ENCODE results near the gene MAPKAP1. TPM values are rescaled to one million over a fixed set of nuclear protein-coding genes. Genes with fewer than 3 reads are reported as not detected.

Gene MAPKAP1
- total RNA-seq, 1 donor from 2014 or later, result 74.6 TPM

- TF ChIP-seq CTCF (IDR thresholded peaks at IDR 0.05; ENCODE audit: unreplicated experiment), result no peak
- no peak for DNase-seq (ENCODE audit: low spot score, unreplicated experiment)
- H3K4me3 Mint-ChIP-seq (ENCODE audit: low read depth), result no peak overlapping the region
- H3K36me3 Mint-ChIP-seq (ENCODE audit: insufficient read depth), result peaks cover 6% of the 10 kb centered on the region
- H3K9me3 Mint-ChIP-seq (ENCODE audit: low read depth), result peaks cover 5% of the 10 kb centered on the region
- H3K27ac Mint-ChIP-seq, result no peak overlapping the region
- no peaks in the 10 kb centered on the region for H3K4me1 Mint-ChIP-seq (ENCODE audit: low read depth)
- H3K27me3 Mint-ChIP-seq, result no peaks in the 10 kb centered on the region
These were observed 89.9 kb downstream of the MAPKAP1 start for GRCh38 chr9:125617087-125617486.

GRCh38 chr9:125613141-125613540 lies 93.9 kb downstream of the MAPKAP1 start:
- no peak for TF ChIP-seq CTCF (IDR thresholded peaks at IDR 0.05; ENCODE audit: unreplicated experiment)
- Mint-ChIP-seq H3K36me3 (ENCODE audit: insufficient read depth) (no peaks in the 10 kb centered on the region), H3K27ac (no peak overlapping the region), H3K27me3 (no peaks in the 10 kb centered on the region), H3K9me3 (ENCODE audit: low read depth) (no peaks in the 10 kb centered on the region), H3K4me3 (ENCODE audit: low read depth) (no peak overlapping the region), H3K4me1 (ENCODE audit: low read depth) (peaks cover 5% of the 10 kb centered on the region)
- DNase-seq (ENCODE audit: low spot score, unreplicated experiment), result no peak

GRCh38 chr9:125612616-125613015 lies 94.4 kb downstream of the MAPKAP1 start:
- Mint-ChIP-seq H3K9me3 (ENCODE audit: low read depth) (no peaks in the 10 kb centered on the region), H3K27me3 (no peaks in the 10 kb centered on the region), H3K36me3 (ENCODE audit: insufficient read depth) (no peaks in the 10 kb centered on the region), H3K27ac (no peak overlapping the region), H3K4me3 (ENCODE audit: low read depth) (no peak overlapping the region), H3K4me1 (ENCODE audit: low read depth) (peaks cover 5% of the 10 kb centered on the region)
- no peak for TF ChIP-seq CTCF (IDR thresholded peaks at IDR 0.05; ENCODE audit: unreplicated experiment)
- DNase-seq (ENCODE audit: low spot score, unreplicated experiment), result no peak

- peaks cover 5% of the 10 kb centered on the region for H3K4me1 Mint-ChIP-seq (ENCODE audit: low read depth)
- no peak overlapping the region for H3K4me3 Mint-ChIP-seq (ENCODE audit: low read depth)
- no peaks in the 10 kb centered on the region for H3K9me3 Mint-ChIP-seq (ENCODE audit: low read depth)
- no peak for TF ChIP-seq CTCF (IDR thresholded peaks at IDR 0.05; ENCODE audit: unreplicated experiment)
- no peak overlapping the region for H3K27ac Mint-ChIP-seq
- H3K36me3 Mint-ChIP-seq (ENCODE audit: insufficient read depth), result no peaks in the 10 kb centered on the region
- no peak for DNase-seq (ENCODE audit: low spot score, unreplicated experiment)
- no peaks in the 10 kb centered on the region for H3K27me3 Mint-ChIP-seq
These were observed 95.8 kb downstream of the MAPKAP1 start for GRCh38 chr9:125611121-125611765.

- Mint-ChIP-seq H3K27me3 (no peaks in the 10 kb centered on the region), H3K9me3 (ENCODE audit: low read depth) (no peaks in the 10 kb centered on the region), H3K36me3 (ENCODE audit: insufficient read depth) (no peaks in the 10 kb centered on the region), H3K4me1 (ENCODE audit: low read depth) (peaks cover 5% of the 10 kb centered on the region), H3K27ac (no peak overlapping the region), H3K4me3 (ENCODE audit: low read depth) (no peak overlapping the region)
- no peak for DNase-seq (ENCODE audit: low spot score, unreplicated experiment)
- TF ChIP-seq CTCF (IDR thresholded peaks at IDR 0.05; ENCODE audit: unreplicated experiment), result no peak
These were observed 97.3 kb downstream of the MAPKAP1 start for GRCh38 chr9:125609744-125610143.

All from progenitor cell of endocrine pancreas (in vitro differentiated cells).